Measurements from ENCODE around the gene HBS1L.

DNA sequence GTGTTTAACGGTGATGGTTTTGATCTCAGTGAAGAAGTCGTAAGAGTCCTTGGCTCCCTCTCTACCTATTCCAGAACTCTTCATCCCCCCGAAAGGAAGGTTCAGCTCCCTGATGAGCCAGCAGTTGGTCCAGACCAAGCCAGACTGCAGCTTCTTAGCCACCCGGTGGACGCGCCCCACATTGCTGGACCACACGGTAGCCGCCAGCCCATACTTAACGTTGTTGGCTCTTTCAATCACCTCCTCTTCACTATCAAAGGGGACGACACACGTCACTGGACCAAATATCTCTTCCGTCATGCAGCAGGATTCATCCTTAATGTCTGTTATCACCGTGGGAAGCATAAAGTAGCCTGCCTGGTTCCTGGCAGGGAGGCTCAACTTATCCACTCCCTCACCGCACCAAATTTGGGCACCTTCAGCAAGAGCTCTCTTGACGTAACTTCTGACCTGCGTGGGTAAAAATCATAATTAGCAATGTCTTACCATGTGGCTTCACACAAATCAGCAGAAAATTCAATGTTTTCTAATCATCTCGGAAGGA lies 136.1 kb downstream of the HBS1L start:
- TF ChIP-seq, protein P1, sequence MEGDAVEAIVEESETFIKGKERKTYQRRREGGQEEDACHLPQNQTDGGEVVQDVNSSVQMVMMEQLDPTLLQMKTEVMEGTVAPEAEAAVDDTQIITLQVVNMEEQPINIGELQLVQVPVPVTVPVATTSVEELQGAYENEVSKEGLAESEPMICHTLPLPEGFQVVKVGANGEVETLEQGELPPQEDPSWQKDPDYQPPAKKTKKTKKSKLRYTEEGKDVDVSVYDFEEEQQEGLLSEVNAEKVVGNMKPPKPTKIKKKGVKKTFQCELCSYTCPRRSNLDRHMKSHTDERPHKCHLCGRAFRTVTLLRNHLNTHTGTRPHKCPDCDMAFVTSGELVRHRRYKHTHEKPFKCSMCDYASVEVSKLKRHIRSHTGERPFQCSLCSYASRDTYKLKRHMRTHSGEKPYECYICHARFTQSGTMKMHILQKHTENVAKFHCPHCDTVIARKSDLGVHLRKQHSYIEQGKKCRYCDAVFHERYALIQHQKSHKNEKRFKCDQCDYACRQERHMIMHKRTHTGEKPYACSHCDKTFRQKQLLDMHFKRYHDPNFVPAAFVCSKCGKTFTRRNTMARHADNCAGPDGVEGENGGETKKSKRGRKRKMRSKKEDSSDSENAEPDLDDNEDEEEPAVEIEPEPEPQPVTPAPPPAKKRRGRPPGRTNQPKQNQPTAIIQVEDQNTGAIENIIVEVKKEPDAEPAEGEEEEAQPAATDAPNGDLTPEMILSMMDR (IDR thresholded peaks at IDR 0.05): no peak
- TF ChIP-seq POLR2A (IDR thresholded peaks at IDR 0.05): no peak

Measured in thyroid gland (tissue), 4 donors.